ENCODE results near the gene HADH. TPM values are rescaled to one million over a fixed set of nuclear protein-coding genes. Genes with fewer than 3 reads are reported as not detected.

The HADH gene
- total RNA-seq, 2 experiments from 2014 or later, result 31.2 to 78.7 TPM

DNA sequence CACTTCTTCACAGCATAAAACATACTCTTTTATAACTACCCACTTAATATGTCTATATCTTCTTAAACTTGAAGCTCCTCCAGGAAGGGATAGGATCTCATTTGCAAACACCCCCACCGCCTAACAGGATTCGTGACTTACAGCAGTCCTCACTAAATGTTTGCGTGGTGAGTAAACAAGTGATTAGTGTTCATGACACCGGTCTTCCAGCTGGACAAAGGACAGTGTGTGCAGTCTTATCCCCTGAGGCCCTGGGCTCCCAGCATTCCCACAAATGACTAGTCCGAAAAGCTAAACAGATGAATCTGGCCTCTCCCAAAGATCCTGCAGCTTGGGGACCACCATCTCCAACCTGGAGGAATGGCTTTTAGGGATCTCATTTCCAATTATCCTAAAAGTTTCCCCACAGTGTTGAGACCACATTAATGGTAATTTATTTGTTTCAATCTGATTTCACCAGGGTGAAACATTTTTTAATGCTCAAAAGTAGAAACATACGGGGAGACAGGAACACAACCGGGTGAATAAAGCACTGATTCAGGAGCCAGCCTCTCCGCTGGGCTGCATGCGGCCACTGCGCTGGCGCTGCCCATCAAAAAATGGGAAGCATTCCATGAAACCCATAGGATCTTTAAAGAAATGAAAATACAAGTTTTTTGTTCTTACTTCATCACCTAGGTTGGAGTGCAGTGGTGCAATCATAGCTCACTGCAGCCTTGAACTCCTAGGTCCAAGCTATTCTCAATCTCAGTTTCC, 69.2 kb downstream of the HADH start:
- intact Hi-C loops (cut with micrococcal nuclease; ENCODE audit: unreplicated experiment), result no loop called here
- H3K4me1 ChIP-seq (ENCODE audit: insufficient read depth, low read length, poor library complexity, severe bottlenecking), result peaks cover 37% of the 10 kb centered on the region
- CTCF ChIA-PET (ENCODE audit: unreplicated experiment), result interaction anchor here (1.0 kb wide), 1 partner anchor 40 kb away, joined by 3 read pairs; no protein-coding TSS in a partner anchor

DNA sequence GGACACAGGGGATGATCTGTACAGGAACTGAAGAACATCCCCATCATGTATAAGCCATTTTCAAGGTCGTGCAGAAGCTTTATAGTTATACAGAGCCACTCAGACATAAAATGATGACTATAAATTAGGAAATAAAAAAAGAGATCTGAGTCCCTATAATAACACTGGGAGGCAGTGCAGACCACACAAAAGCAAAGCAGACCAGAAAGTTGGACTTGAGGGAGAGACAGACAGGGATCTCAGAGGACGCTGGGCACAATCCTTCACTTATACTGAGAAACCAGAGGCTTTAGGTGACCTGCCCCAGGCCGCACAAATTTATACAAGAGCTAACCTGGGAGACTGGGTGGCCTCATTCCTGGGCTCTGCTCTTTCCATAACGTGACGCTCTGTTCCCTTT, 70.5 kb downstream of the HADH start:
- TF ChIP-seq EZH2phosphoT487 (IDR thresholded peaks at IDR 0.05; ENCODE audit: borderline replicate concordance, low read depth, low read length) (no peak), CTCF (conservative IDR thresholded peaks at IDR 0.05; ENCODE audit: low read length) (peak; percentile 41; the same call in 1 of the 2 replicates)
- Histone ChIP-seq H3K36me3 (ENCODE audit: insufficient read depth, low read length) (peaks cover 95% of the 10 kb centered on the region), H3K27ac (ENCODE audit: low read depth, low read length, poor library complexity, severe bottlenecking) (no peak overlapping the region), H3K79me2 (ENCODE audit: insufficient read depth, low read depth, low read length) (no peaks in the 10 kb centered on the region), H4K20me1 (ENCODE audit: insufficient read depth, low read length) (no peaks in the 10 kb centered on the region), H3K9me2 (ENCODE audit: insufficient read depth, low read length) (no peaks in the 10 kb centered on the region), H3K9me3 (ENCODE audit: low read length) (no peaks in the 10 kb centered on the region), H3K4me1 (ENCODE audit: insufficient read depth, low read length, poor library complexity, severe bottlenecking) (peaks cover 33% of the 10 kb centered on the region), H2AFZ (ENCODE audit: low read length) (no peak overlapping the region), H3K4me2 (ENCODE audit: low read length) (no peak overlapping the region), H3K4me3 (ENCODE audit: low read depth, low read length, poor library complexity, severe bottlenecking) (no peak overlapping the region)
- no peak for DNase-seq (ENCODE audit: low spot score)
- CTCF ChIA-PET (ENCODE audit: unreplicated experiment), result interaction anchor here (1.2 kb wide), 1 partner anchor 30 kb away, joined by 3 read pairs; no protein-coding TSS in a partner anchor
- POLR2A ChIA-PET, result interaction anchor here (0.5 to 1.3 kb wide), 5 partner anchors 8 to 90 kb away, joined by 3 to 7 read pairs (median 4); no protein-coding TSS in a partner anchor
- no TSS peak for BruUV-seq (replicated peaks)
- intact Hi-C loops (cut with micrococcal nuclease; ENCODE audit: unreplicated experiment), result no loop called here

More for the DNA sequence above, 69.2 kb downstream of the HADH start:
- no peaks in the 10 kb centered on the region for H3K9me3 ChIP-seq (ENCODE audit: low read length)
- POLR2A ChIA-PET, result interaction anchor here (0.5 to 1.2 kb wide), 5 partner anchors 15 to 721 kb away, joined by 3 to 6 read pairs (median 3); no protein-coding TSS in a partner anchor
- peaks cover 95% of the 10 kb centered on the region for H3K36me3 ChIP-seq (ENCODE audit: insufficient read depth, low read length)
- H3K79me2 ChIP-seq (ENCODE audit: insufficient read depth, low read depth, low read length), result no peaks in the 10 kb centered on the region
- H3K9me2 ChIP-seq (ENCODE audit: insufficient read depth, low read length), result no peaks in the 10 kb centered on the region
- no peaks in the 10 kb centered on the region for H4K20me1 ChIP-seq (ENCODE audit: insufficient read depth, low read length)
- no peak for TF ChIP-seq EZH2phosphoT487 (IDR thresholded peaks at IDR 0.05; ENCODE audit: borderline replicate concordance, low read depth, low read length)
- no peak for TF ChIP-seq CTCF (conservative IDR thresholded peaks at IDR 0.05; ENCODE audit: low read length)
- DNase-seq (ENCODE audit: low spot score), result no peak
- no peak overlapping the region for H3K4me3 ChIP-seq (ENCODE audit: low read depth, low read length, poor library complexity, severe bottlenecking)
- BruUV-seq (replicated peaks), result no TSS peak
- no peak overlapping the region for H3K4me2 ChIP-seq (ENCODE audit: low read length)
- H3K27ac ChIP-seq (ENCODE audit: low read depth, low read length, poor library complexity, severe bottlenecking), result no peak overlapping the region
- no peak overlapping the region for H2AFZ ChIP-seq (ENCODE audit: low read length)
